ENCODE measurements around the gene NLRP3. TPM values are rescaled to one million over a fixed set of nuclear protein-coding genes. Genes with fewer than 3 reads are reported as not detected.

Gene NLRP3
- total and polyA plus RNA-seq, 10 of the 15 experiments (the other 5 are each of a cell fraction or from before 2014, with no cell fraction given): 1.8 to 10.4 (median 5.0) TPM

DNA sequence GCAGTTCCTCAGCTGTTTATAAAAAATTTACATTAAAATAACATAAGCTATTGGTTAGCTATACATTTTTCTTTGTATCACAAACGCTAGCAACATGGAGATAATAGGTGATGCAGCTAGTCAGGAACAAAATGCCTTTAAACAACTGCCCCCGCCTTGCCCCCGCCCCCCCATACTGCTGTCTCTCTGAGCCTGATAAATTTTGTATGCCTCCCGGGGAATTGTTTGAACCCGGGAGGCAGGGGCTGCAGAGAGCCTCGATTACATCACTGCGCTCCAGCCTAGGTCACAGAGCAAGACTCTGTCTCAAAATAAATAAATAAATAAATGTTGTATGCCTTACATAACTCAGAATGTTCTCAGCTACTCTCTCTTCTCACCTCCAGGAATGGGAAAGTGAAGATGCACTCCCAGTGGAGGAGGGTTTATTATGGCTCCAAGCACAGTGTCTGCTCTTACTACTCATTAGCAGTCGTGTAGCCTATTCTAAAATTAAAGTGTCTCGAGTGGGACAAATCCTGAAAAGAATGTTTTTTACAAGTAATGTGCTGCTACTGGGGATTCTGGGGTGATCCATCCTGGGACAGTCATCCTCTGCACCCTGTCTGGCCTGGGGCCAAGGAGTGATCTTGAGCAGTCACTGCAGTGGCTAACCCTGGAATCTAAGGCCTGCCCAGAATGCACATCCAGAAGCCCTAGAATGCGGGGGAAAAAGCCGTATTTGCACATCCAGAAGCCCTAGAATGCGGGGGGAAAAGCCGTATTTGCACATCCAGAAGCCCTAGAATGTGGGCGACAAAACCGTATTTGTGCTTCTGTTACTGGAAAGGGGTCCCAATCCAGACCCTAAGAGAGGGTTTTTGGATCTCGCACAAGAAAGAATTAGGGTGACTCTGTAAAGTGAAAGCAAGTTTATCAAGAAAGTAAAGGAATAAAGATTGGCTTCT is 44.9 kb upstream of the NLRP3 start (continued):
- TF ChIP-seq, protein P1, sequence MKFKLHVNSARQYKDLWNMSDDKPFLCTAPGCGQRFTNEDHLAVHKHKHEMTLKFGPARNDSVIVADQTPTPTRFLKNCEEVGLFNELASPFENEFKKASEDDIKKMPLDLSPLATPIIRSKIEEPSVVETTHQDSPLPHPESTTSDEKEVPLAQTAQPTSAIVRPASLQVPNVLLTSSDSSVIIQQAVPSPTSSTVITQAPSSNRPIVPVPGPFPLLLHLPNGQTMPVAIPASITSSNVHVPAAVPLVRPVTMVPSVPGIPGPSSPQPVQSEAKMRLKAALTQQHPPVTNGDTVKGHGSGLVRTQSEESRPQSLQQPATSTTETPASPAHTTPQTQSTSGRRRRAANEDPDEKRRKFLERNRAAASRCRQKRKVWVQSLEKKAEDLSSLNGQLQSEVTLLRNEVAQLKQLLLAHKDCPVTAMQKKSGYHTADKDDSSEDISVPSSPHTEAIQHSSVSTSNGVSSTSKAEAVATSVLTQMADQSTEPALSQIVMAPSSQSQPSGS (IDR thresholded peaks at IDR 0.05; ENCODE audit: low read length): no peak
- TF ChIP-seq IKZF2 (IDR thresholded peaks at IDR 0.05): no peak
- TF ChIP-seq ZSCAN29 (IDR thresholded peaks at IDR 0.05): no peak
- no peak for TF ChIP-seq BMI1 (IDR thresholded peaks at IDR 0.05; ENCODE audit: borderline replicate concordance)
- no peak for TF ChIP-seq EP300 (IDR thresholded peaks at IDR 0.05; ENCODE audit: borderline replicate concordance in 1 of 2, control insufficient read depth in 1 of 2, low read depth in 2 of 2, low read length in 2 of 2)

DNA sequence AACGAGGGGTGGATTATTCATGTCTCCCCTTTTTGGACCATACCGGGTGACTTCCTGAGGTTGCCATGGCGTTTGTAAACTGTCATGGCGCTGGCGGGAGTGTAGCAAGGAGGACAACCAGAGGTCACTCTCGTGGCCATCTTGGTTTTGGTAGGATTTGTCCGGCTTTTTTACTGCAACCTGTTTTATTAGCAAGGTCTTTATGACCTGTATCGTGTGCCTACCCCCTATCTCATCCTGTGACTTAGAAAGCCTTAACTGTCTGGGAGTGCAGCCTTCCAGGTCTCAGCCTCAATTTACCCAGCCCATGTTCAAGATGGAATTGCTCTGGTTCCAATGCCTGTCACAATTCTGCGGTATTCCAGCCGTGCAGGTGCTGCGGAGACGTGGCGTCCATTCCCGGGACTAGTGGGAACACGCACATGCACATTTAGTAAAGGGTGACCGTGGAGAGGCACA is 44.1 kb upstream of the NLRP3 start:
- POLR2A ChIA-PET: interaction anchor here (0.8 kb wide), 1 partner anchor 150 kb away, joined by 4 read pairs; no protein-coding TSS in a partner anchor
- BruUV-seq (replicated peaks): no TSS peak
- in situ Hi-C loops (cut with MboI): loop anchor here (25.0 kb wide), 1 partner anchor 1065 kb away; the partner anchor contains the start of gene OR2T2
- 56% methylated on average over 16 of the region's 16 CpGs for WGBS (ENCODE audit: insufficient coverage, insufficient replicate concordance, low lambda C conversion rate, missing lambda C conversion rate)
- CTCF ChIA-PET: interaction anchor here (1.4 to 3.6 kb wide), 7 partner anchors 11 to 115 kb away, joined by 10 to 120 read pairs (median 14); no protein-coding TSS in a partner anchor
- Histone ChIP-seq H2AFZ (ENCODE audit: control insufficient read depth, low read depth, low read length) (no peak overlapping the region), H3K27ac (ENCODE audit: control insufficient read depth, insufficient read depth) (no peak overlapping the region), H3K4me1 (ENCODE audit: control insufficient read depth, insufficient read depth, low read length) (no peaks in the 10 kb centered on the region), H3K9me3 (replicated peaks; ENCODE audit: control insufficient read depth, insufficient read depth, low read length) (peaks cover 4% of the 10 kb centered on the region; the same call in 2 of the 3 replicates), H3K9ac (ENCODE audit: control insufficient read depth, insufficient read depth, low read length) (no peak overlapping the region), H3K79me2 (ENCODE audit: control insufficient read depth, insufficient read depth, low read length) (no peaks in the 10 kb centered on the region), H3K27me3 (replicated peaks in 1 of 2; ENCODE audit: control insufficient read depth in 2 of 2, insufficient read depth in 2 of 2, low read length in 1 of 2) (no peaks in the 10 kb centered on the region), H3K4me3 (no peak overlapping the region), H4K20me1 (ENCODE audit: control insufficient read depth, insufficient read depth) (no peaks in the 10 kb centered on the region), H3K4me2 (ENCODE audit: control insufficient read depth, insufficient read depth) (no peak overlapping the region), H3K36me3 (ENCODE audit: control insufficient read depth in 2 of 2, insufficient read depth in 2 of 2, low read length in 1 of 2) (no peaks in the 10 kb centered on the region)
- FAIRE-seq: no peak
- RAD21 ChIA-PET (ENCODE audit: unreplicated experiment): interaction anchor here (2.0 to 3.9 kb wide), 3 partner anchors 17 to 206 kb away, joined by 7 to 72 read pairs (median 44); no protein-coding TSS in a partner anchor
- intact Hi-C loops (cut with micrococcal nuclease; ENCODE audit: unreplicated experiment): loop anchor here (1.0 kb wide), 2 partner anchors 115 to 204 kb away; no protein-coding TSS in a partner anchor
- DNase-seq (ENCODE audit: low read depth, low spot score): no peak
- SMC1A ChIA-PET (ENCODE audit: uncharacterized antibody, unreplicated experiment): interaction anchor here (0.9 to 4.3 kb wide), 5 partner anchors 10 to 161 kb away, joined by 3 to 72 read pairs (median 8); no protein-coding TSS in a partner anchor
- no peak for ATAC-seq
- TF ChIP-seq RUNX3 (IDR thresholded peaks at IDR 0.05; ENCODE audit: low read length): no peak
- TF ChIP-seq YY1 (IDR thresholded peaks at IDR 0.05; ENCODE audit: low read depth, low read length): 0 out of 2 replicates have a peak, but pooled peaks have one; percentile 44
